ENCODE results near the gene CHTF8.

DNA sequence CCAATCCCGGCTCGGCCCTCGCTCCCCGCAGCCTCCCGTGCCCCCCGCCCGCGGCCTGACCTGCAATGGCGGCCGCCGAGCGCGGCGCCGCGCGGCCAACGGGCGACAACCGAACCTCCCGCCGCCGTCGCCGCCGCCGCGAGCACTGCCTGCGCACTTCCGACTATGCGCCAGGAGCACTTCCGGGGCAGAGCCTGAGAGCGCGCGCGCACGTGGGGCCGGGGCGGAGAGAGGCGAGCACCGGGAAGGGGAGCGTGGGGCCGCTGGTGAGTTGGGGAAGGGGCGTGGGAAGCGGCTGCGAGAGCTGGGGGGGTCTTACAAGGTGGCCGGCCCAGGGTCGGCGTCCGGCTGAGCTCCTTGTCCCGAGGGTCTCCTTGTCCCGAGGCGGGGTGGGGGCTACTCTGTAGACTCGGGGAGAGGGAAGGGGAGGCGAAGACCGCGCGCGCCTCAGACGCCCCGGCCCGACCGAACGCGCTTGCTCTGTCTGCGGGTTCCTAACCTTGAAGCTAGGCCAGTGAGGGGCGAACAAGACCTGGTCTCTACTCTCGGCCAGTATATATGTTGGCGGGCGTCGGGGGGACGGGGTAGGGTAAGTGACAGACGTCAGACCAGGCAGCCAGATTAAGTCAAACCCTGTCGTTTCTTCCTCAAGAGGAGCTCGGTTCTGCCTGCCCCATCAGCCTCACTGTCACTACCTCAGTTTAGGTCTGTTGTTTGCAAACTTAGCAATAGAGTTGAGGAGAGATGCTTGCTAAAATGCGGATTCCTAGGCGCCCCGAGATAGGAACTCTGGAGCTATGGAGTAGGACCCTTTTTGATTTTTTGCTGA is at the start of gene CHTF8, which contains the start of gene UTP4:
- TF ChIP-seq CTCF (IDR thresholded peaks at IDR 0.05; ENCODE audit: low read depth, low read length), result no peak
- TF ChIP-seq POLR2A (IDR thresholded peaks at IDR 0.05; ENCODE audit: extremely low read depth, insufficient read length), result peak; percentile 92
- TF ChIP-seq, protein P1, sequence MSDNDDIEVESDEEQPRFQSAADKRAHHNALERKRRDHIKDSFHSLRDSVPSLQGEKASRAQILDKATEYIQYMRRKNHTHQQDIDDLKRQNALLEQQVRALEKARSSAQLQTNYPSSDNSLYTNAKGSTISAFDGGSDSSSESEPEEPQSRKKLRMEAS (IDR thresholded peaks at IDR 0.05; ENCODE audit: low read depth, low read length), result peak; percentile 95

Data from NB4 (cell line).